Skeletal muscle tissue (tissue), 4 donors: Measurements from ENCODE around the gene MGAT1. TPM values are rescaled to one million over a fixed set of nuclear protein-coding genes. Genes with fewer than 3 reads are reported as not detected.
"Not testable (repeated sequence)": the region's sequence is repeated elsewhere in the genome, so short reads cannot be mapped to it uniquely, and the experiment has no call there.

Source experiments
- H3K27ac ChIP-seq: one replicate; pipeline ENCODE4 v1.7.0; 2013; ENCODE audit warnings: mild to moderate bottlenecking, low read depth, low read length, inconsistent platforms
- H3K27me3 ChIP-seq, 3 donors: one replicate each; pipeline ENCODE4 v1.7.0; 2013; ENCODE audit warnings: low read length in 3 of 3; ENCODE audit not compliant: control insufficient read depth in 3 of 3, insufficient read depth in 3 of 3
- H3K36me3 ChIP-seq, 3 donors: one replicate each; pipeline ENCODE4 v1.7.0; 2013; ENCODE audit warnings: low read length in 3 of 3; ENCODE audit not compliant: control insufficient read depth in 3 of 3, insufficient read depth in 3 of 3
- H3K4me1 ChIP-seq, 3 donors: one replicate each; pipeline ENCODE4 v1.7.0; 2013; ENCODE audit warnings: low read length in 3 of 3, mild to moderate bottlenecking in 3 of 3; ENCODE audit not compliant: control insufficient read depth in 3 of 3, insufficient read depth in 3 of 3
- H3K4me3 ChIP-seq, 3 donors: one replicate each; pipeline ENCODE4 v1.7.0; 2013; ENCODE audit warnings: low read length in 3 of 3
- H3K9ac ChIP-seq, 3 donors: one replicate each; pipeline ENCODE4 v1.7.0; 2013; ENCODE audit warnings: low read length in 3 of 3, mild to moderate bottlenecking in 3 of 3, moderate library complexity in 2 of 3, low read depth in 1 of 3
- H3K9me3 ChIP-seq, 3 donors: one replicate each; pipeline ENCODE4 v1.7.0; 2013; ENCODE audit warnings: low read length in 3 of 3; ENCODE audit not compliant: control insufficient read depth in 3 of 3
- total RNA-seq: library from RNA; depleted of rRNA; stranded (reverse); fragments of >200 nt; gene quantifications from one replicate; pipeline ENCODE4 v1.2.3, GENCODE V29; 2014
- donor health status: Osteomylitis.

MGAT1 gene
- total RNA-seq, 1 donor from 2014 or later: 38.1 TPM

DNA sequence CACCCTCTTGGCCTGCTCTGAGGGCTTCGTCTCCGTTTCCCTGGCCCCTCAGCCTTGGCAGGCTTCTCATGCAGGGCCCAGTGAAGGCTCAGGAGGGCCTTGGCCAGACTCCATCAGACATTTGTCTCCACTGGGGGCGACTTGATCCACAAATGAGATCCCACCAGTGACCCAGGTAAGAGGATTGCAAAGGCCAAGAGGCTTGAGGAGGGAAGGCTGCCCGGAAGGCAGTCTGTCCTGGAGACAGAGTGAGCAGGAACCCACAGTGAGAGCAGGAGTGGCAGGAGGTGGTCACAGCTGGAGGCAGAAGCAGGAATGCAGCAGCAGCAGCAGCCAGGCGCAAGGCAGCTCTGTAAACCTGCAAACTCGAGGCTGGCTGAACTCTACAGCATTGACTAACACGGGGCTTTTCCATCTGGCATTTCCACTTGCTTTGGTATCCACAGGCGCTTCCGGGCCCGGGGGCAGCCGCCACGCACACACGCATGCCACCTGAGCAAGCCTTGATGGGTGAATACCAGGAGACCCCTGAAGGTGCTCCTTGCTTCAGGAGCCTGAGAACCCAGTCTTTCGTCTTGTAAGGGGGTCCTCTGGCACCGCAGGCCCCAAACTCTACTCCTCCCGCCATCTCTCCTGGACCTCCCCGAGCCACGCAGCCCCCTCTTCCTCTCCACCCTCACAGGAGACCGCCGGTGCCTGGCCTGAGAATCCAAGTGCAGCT is 14.7 kb downstream of the MGAT1 start:
- Histone ChIP-seq H3K4me3 (no peak overlapping the region), H3K27me3 (no peaks in the 10 kb centered on the region), H3K9ac (peak overlapping the region in 2 of 3 donors; percentile 3 to 33), H3K36me3 (peaks cover 19 to 26% (median 24%) of the 10 kb centered on the region in 3 donors), H3K9me3 (no peaks in the 10 kb centered on the region), H3K27ac (no peak overlapping the region), H3K4me1 (peaks cover 27 to 41% (median 30%) of the 10 kb centered on the region in 3 donors)

DNA sequence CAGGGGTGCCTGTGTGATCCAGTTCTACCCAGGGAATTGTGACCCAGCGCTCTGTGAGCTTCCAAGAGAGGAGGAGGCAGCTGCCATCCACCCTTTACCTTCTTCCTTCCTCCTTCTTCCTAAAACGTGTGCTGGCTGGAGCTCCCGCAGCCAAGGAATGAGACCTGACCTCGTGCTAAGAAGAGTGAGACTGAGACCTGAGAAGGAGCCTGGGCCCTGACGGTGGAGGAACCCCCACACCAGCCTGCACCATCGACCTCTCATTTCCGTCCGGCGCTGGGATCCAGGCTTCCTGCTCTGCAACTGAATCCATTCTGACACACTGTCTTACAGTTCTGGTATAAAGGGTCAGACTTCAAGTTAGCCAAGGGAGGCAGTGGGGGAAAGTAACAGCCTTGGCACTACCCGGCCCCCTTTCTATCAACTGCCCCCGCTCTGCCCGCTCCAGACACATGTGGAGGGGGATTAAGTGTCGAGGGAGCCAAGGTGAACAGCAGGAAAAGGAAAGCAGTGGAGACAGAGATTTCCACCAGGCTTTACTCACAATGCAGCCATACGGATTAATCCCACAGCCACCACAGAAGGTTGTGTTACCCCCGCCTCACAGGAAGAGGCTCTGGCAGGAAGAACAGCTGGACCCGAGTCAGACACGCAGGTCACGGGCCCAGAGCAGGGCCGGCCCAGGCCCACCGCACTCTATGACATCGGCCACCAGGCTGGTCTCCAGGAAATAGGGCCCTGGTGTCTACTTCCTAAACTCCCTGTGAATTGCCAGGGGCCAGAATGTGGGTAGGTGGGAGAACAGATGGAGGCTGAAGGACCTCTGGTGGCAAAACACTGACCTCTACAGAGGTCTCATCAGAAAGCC is 15.8 kb downstream of the MGAT1 start:
- Histone ChIP-seq H3K9me3 (no peaks in the 10 kb centered on the region), H3K4me3 (no peak overlapping the region), H3K36me3 (peaks cover 11 to 19% (median 16%) of the 10 kb centered on the region in 3 donors), H3K4me1 (peaks cover 27 to 41% (median 30%) of the 10 kb centered on the region in 3 donors), H3K27ac (peak overlapping the region; percentile 19), H3K27me3 (no peaks in the 10 kb centered on the region), H3K9ac (peak overlapping the region; percentile 17 to 66 (median 30))

DNA sequence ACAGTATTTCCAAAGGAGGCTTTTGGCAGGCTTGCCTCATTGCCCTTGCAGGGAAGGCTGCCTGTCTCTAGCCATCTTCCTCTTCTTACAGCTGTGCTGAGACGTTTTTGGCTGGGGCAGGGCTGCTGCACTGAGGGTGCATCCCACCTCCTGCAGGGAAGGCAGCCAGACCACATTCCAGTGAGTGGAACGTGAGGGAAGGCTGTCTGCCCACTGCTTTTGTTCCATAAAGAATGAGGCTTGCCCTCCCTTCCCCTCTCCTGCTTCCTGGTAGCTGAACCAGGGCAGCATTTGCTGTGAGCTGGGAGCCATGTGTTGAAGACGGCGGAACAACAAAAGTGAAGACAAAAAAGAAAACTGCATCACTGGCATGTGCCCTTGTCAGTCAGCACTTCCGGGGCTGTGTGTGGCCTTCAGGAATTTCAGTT is 16.8 kb downstream of the MGAT1 start:
- Histone ChIP-seq H3K4me1 (peaks cover 27 to 41% (median 30%) of the 10 kb centered on the region in 3 donors), H3K9me3 (no peaks in the 10 kb centered on the region), H3K27me3 (no peaks in the 10 kb centered on the region), H3K9ac (peak overlapping the region in 2 of 3 donors; percentile 10 to 66), H3K27ac (peak overlapping the region; percentile 19), H3K4me3 (no peak overlapping the region), H3K36me3 (peaks cover 3 to 10% (median 7%) of the 10 kb centered on the region in 3 donors)

- Histone ChIP-seq H3K4me3 (peak overlapping the region in 1 of 3 donors; percentile 22), H3K9me3 (no peaks in the 10 kb centered on the region), H3K36me3 (peaks cover 0 to 5% (median 4%) of the 10 kb centered on the region in 3 donors), H3K4me1 (peaks cover 27 to 41% (median 30%) of the 10 kb centered on the region in 3 donors), H3K9ac (peak overlapping the region in 1 of 3 donors; percentile 66), H3K27me3 (no peaks in the 10 kb centered on the region), H3K27ac (peak overlapping the region; percentile 19)
These were observed 17.4 kb downstream of the MGAT1 start for GRCh38 chr5:180785121-180785781.

GRCh38 chr5:180784497-180785097 is 18.0 kb downstream of the MGAT1 start:
- Histone ChIP-seq H3K4me1 (peaks cover 27 to 41% (median 30%) of the 10 kb centered on the region in 3 donors), H3K9ac (no peak overlapping the region), H3K9me3 (no peaks in the 10 kb centered on the region), H3K27me3 (no peaks in the 10 kb centered on the region), H3K36me3 (peaks cover 0 to under 1% (median 0%) of the 10 kb centered on the region in 3 donors), H3K27ac (no peak overlapping the region), H3K4me3 (no peak overlapping the region)

GRCh38 chr5:180783340-180784052 is 19.1 kb downstream of the MGAT1 start:
- Histone ChIP-seq H3K9ac (no peak overlapping the region), H3K27me3 (no peaks in the 10 kb centered on the region), H3K4me1 (peaks cover 27 to 34% (median 30%) of the 10 kb centered on the region in 3 donors), H3K9me3 (no peaks in the 10 kb centered on the region), H3K4me3 (no peak overlapping the region), H3K27ac (no peak overlapping the region), H3K36me3 (no peaks in the 10 kb centered on the region)

- Histone ChIP-seq H3K27ac (no peak overlapping the region), H3K27me3 (no peaks in the 10 kb centered on the region), H3K9me3 (no peaks in the 10 kb centered on the region), H3K4me3 (no peak overlapping the region), H3K36me3 (no peaks in the 10 kb centered on the region), H3K9ac (no peak overlapping the region), H3K4me1 (peaks cover 23 to 28% (median 27%) of the 10 kb centered on the region in 3 donors)
These were observed 19.9 kb downstream of the MGAT1 start for GRCh38 chr5:180782748-180783147.

DNA sequence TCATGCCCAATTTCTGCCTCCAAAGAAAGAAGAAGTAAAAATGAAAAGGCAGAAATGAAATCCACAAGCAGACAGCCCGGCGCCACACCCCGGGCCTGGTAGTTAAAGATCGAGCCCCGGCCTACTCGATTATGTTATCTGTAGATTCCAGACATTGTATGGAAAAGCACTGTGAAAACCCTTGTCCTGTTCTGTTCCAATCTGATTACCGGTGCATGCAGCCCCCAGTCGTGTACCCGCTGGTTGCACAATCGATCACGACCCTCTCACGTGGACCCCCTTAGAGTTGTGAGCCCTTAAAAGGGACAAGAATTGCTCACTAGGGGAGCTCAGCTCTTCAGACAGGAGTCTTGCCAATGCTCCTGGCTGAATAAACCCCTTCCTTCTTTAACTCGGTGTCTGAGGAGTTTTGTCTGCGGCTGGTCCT is 20.7 kb downstream of the MGAT1 start:
- not testable (repeated sequence) for H3K36me3 ChIP-seq, H3K4me3 ChIP-seq, H3K9me3 ChIP-seq, H3K27ac ChIP-seq, H3K9ac ChIP-seq, H3K27me3 ChIP-seq
- peaks cover 18 to 20% (median 20%) of the 10 kb centered on the region in 3 donors for H3K4me1 ChIP-seq
